ENCODE results near the gene LIMS2.

Gene LIMS2

GRCh38 chr2:127620866-127621265, 54.5 kb downstream of the LIMS2 start:
- TF ChIP-seq GATA3 (IDR thresholded peaks at IDR 0.05; ENCODE audit: low read depth, low read length) (no peak), GATA2 (IDR thresholded peaks at IDR 0.05; ENCODE audit: low read depth, low read length) (no peak)

DNA sequence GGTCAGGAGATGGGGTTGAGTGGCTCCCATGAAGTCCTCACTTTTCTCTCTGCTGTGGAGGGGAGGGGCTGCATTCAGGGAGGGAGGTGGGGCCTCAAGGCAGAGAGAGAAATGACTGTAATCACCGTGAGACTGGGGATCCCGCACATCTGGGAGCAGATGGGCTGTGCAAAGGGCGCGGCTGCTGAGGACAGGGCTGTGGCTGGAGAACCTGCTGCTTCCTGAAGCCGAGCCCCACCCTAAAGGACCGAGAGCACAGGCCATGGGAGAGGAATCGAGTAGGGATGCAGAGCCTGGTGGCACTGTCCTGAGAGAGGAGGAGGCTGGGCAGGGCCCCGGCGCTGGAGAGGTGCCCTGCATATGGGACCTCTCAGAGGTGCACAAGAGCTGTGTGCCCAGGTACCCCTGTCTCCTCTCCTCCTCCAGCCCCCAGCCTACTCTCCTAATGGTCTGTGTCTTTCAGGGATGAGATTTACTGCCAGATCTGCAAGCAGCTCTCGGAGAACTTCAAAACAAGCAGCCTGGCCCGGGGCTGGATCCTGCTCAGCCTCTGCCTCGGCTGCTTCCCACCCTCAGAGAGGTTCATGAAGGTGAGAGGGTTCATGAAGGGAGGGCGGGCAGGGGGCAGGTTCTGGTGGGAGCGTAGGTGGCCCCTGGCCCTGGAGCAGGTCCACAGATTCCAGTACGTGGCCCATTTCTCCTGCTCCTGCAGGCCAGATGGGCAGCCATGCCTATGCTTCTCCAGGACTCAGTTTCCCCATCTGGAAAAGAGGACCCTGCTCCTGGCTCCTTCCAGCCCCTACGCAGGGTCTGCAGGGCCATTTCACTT, 55.2 kb downstream of the LIMS2 start:
- TF ChIP-seq GATA2 (IDR thresholded peaks at IDR 0.05; ENCODE audit: low read depth, low read length) (no peak), GATA3 (IDR thresholded peaks at IDR 0.05; ENCODE audit: low read depth, low read length) (no peak)

DNA sequence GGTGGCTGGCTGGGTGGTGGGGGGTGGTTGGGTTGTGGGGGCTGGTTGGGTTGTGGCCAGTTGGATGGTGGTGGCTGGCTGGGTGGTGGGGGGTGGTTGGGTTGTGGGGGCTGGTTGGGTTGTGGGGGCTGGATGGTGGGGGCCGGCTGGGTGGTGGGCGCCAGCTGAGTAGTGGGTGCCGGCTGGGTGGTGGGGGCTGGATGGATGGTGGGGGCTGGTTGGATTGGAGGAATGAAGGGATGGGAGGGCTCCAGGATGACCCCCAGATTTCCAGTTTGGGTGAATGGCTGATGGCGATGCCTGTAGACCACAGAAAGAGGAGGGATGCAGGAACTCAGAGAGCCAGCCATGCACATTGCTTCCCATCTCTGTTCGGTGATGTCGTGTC, 56.1 kb downstream of the LIMS2 start:
- TF ChIP-seq GATA2 (IDR thresholded peaks at IDR 0.05; ENCODE audit: low read depth, low read length) (no peak), GATA3 (IDR thresholded peaks at IDR 0.05; ENCODE audit: low read depth, low read length) (no peak)

DNA sequence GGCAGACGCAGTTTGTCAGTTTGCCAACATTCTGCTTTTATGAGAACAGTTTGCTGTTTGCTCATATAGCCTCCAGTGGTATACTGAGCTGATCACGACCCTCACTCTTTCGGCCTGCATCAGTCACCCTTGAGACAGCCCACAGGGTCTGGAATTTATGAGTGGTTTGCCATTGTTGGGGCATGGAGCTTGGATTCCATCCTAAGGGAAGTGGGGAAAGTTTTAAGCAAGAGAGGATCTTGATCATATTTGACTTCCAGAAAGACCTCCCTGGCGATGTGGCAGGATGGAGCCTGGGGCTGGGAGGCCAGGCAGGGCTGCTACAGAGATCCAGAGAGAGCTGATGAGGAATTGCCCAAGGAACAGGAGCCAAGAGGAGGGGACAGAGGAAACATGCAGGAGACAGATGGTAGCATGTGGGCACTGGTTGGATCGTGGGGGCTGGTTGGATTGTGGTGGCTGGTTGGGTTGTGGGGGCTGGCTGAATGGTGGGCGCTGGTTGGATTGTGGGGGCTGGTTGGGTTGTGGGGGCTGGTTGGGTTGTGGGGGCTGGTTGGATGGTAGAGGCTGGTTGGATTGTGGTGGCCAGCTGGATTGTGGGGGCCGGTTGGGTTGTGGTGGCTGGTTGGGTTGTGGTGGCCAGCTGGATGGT, 56.7 kb downstream of the LIMS2 start:
- TF ChIP-seq GATA2 (IDR thresholded peaks at IDR 0.05; ENCODE audit: low read depth, low read length) (no peak), GATA3 (IDR thresholded peaks at IDR 0.05; ENCODE audit: low read depth, low read length) (no peak)

DNA sequence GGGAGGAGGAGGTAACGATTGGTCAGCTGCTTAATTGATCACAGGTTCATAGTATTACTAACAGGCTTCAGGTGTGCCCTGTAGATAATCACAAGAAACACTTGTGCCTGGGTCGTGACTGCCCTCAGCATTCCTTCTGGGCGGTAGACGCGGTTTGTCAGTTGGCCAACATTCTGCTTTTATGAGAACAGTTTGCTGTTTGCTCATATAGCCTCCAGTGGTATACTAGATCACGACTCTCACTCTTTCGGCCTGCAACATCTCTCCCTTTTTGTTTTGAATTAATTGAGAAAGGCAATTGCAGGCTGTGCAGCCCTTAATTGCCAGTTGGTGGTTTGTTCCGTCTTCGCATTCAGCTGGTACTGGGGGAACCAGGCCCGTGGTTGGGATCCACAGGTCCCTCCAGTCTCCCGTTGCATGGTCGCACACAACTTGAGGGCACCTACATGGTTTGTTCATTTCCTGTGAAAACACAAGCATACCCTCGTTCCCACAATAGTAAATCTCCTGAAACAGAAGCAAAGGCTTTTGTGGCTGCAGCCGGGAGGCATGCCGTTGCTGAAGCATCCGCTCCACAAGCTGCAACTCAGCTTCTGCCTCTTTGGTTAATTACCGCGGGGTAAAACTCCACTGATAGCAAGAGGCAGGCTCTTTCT, 59.7 kb downstream of the LIMS2 start:
- TF ChIP-seq GATA2 (IDR thresholded peaks at IDR 0.05; ENCODE audit: low read depth, low read length) (no peak), GATA3 (IDR thresholded peaks at IDR 0.05; ENCODE audit: low read depth, low read length) (no peak)

GRCh38 chr2:127614731-127615130, 60.6 kb downstream of the LIMS2 start:
- TF ChIP-seq GATA2 (IDR thresholded peaks at IDR 0.05; ENCODE audit: low read depth, low read length) (no peak), GATA3 (IDR thresholded peaks at IDR 0.05; ENCODE audit: low read depth, low read length) (no peak)

DNA sequence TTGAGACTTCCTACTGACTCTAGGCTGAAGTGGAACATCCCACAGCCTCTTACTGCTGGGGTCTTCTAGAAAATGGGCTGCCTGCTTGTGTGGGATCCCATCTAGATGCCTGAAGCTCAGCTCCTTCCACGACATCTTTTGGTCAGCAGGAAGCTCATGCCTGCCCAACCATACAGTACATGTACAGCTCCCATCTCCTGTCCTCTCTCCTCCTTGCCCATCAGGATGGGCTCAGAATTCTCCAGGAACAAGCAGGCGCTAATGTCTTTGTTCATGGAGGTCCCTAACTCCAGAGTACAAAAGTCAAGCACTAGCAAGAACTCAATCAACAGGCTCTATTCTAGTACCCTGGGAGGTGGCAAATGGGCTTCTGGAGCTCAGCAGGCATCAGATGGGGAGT, 61.1 kb downstream of the LIMS2 start:
- TF ChIP-seq GATA2 (IDR thresholded peaks at IDR 0.05; ENCODE audit: low read depth, low read length) (no peak), GATA3 (IDR thresholded peaks at IDR 0.05; ENCODE audit: low read depth, low read length) (no peak)

- TF ChIP-seq GATA3 (IDR thresholded peaks at IDR 0.05; ENCODE audit: low read depth, low read length), result no peak
- no peak for TF ChIP-seq GATA2 (IDR thresholded peaks at IDR 0.05; ENCODE audit: low read depth, low read length)
Observed at GRCh38 chr2:127612111-127612822, 63.1 kb downstream of the LIMS2 start.

- TF ChIP-seq GATA3 (IDR thresholded peaks at IDR 0.05; ENCODE audit: low read depth, low read length), result no peak
- TF ChIP-seq GATA2 (IDR thresholded peaks at IDR 0.05; ENCODE audit: low read depth, low read length), result no peak
Observed at GRCh38 chr2:127611076-127611925, 64.0 kb downstream of the LIMS2 start.

- TF ChIP-seq GATA3 (IDR thresholded peaks at IDR 0.05; ENCODE audit: low read depth, low read length), result no peak
- no peak for TF ChIP-seq GATA2 (IDR thresholded peaks at IDR 0.05; ENCODE audit: low read depth, low read length)
Observed at GRCh38 chr2:127610561-127610960, 64.8 kb downstream of the LIMS2 start.

GRCh38 chr2:127609818-127610217, 65.5 kb downstream of the LIMS2 start:
- TF ChIP-seq GATA2 (IDR thresholded peaks at IDR 0.05; ENCODE audit: low read depth, low read length), result no peak
- no peak for TF ChIP-seq GATA3 (IDR thresholded peaks at IDR 0.05; ENCODE audit: low read depth, low read length)

DNA sequence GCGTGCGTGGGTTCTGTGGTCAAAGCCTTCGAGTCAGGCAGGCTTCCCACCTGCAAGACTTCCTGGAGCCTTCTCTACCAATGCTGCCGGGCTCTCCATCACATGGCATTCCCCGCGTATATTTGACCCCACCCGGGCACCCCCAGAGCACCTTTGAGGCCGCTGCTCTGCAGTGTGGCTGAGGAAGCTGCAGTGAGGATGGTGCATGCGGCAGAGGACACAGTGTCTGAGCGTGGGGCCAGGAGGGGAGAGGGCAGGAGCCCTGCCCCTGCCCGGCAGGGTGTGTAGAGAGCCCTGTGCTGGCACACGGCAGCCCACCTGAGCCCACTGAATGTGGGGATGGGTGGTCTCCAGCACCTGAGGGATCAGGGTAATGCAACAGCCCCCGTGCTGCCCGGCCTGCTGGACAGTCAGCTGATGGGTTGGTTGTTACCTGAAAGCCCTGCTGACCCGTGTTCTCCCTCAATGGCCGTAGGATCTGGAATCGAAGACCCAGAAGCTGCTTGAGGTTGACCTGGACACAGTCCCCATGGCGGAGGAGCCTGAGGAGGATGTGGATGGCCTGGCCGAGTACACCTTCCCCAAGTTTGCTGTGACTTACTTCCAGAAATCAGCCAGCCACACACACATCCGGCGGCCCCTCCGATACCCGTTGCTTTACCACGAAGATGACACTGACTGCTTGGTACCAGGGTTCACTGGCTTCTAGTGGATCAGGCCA, 66.1 kb downstream of the LIMS2 start:
- TF ChIP-seq GATA3 (IDR thresholded peaks at IDR 0.05; ENCODE audit: low read depth, low read length) (no peak), GATA2 (IDR thresholded peaks at IDR 0.05; ENCODE audit: low read depth, low read length) (no peak)

Measured in SH-SY5Y (cell line).